HL-60 (cell line): ENCODE measurements around the gene MAGEA8.

ENCODE experiments used
- SPI1 ChIP-seq: IDR thresholded peaks from 2 replicates; pipeline ENCODE4 v1.6.1; 2012; ENCODE audit warnings: low read depth, mild to moderate bottlenecking, borderline replicate concordance
- TF ChIP-seq, protein P1 (sequence below): IDR thresholded peaks from one replicate; pipeline ENCODE4 v1.5.1; 2011; ENCODE audit warnings: low read length, control low read depth, inconsistent platforms; ENCODE audit not compliant: insufficient read depth

GRCh38 chrX:149871433-149871832 is 9.6 kb upstream of the MAGEA8 start:
- TF ChIP-seq SPI1 = no peak
- TF ChIP-seq, protein P1, sequence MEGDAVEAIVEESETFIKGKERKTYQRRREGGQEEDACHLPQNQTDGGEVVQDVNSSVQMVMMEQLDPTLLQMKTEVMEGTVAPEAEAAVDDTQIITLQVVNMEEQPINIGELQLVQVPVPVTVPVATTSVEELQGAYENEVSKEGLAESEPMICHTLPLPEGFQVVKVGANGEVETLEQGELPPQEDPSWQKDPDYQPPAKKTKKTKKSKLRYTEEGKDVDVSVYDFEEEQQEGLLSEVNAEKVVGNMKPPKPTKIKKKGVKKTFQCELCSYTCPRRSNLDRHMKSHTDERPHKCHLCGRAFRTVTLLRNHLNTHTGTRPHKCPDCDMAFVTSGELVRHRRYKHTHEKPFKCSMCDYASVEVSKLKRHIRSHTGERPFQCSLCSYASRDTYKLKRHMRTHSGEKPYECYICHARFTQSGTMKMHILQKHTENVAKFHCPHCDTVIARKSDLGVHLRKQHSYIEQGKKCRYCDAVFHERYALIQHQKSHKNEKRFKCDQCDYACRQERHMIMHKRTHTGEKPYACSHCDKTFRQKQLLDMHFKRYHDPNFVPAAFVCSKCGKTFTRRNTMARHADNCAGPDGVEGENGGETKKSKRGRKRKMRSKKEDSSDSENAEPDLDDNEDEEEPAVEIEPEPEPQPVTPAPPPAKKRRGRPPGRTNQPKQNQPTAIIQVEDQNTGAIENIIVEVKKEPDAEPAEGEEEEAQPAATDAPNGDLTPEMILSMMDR = no peak
